NCI-H524 (cell line): Measurements from ENCODE around the gene BRAP.
"Not testable (repeated sequence)": the region's sequence is repeated elsewhere in the genome, so short reads cannot be mapped to it uniquely, and the experiment has no call there.

Experiments used
- DNase-seq, 2 experiments: peaks; one replicate each; lab custom pipeline; 2025; lab: John Stamatoyannopoulos, UW

The BRAP gene

GRCh38 chr12:111607239-111607638 lies 78.5 kb downstream of the BRAP start:
- no peak for DNase-seq

- no peak for DNase-seq
Observed at GRCh38 chr12:111606767-111607230, 79.0 kb downstream of the BRAP start.

GRCh38 chr12:111605911-111606766 lies 79.6 kb downstream of the BRAP start:
- no peak for DNase-seq

- not testable (repeated sequence) for DNase-seq
Observed at GRCh38 chr12:111602857-111603256, 82.9 kb downstream of the BRAP start.

GRCh38 chr12:111602348-111602747 lies 83.4 kb downstream of the BRAP start:
- no peak for DNase-seq

- DNase-seq = not testable (repeated sequence)
Observed at GRCh38 chr12:111600986-111601385, 84.8 kb downstream of the BRAP start.

GRCh38 chr12:111600205-111600642 lies 85.5 kb downstream of the BRAP start:
- no peak for DNase-seq

GRCh38 chr12:111599453-111600204 lies 86.1 kb downstream of the BRAP start:
- DNase-seq = peak; percentile 79 to 87

- DNase-seq = peak in 1 of 2 experiments; percentile 65
Observed at GRCh38 chr12:111598637-111599452, 86.9 kb downstream of the BRAP start, which contains the start of gene ATXN2. TSS of gene ATXN2 (minus strand) at chr12:111599315. CDS start at chr12:111599034, 281 bp downstream.

- peak; percentile 35 to 40 for DNase-seq
Observed at GRCh38 chr12:111597831-111598636, 87.7 kb downstream of the BRAP start.

GRCh38 chr12:111596985-111597830 lies 88.5 kb downstream of the BRAP start:
- peak; percentile 43 to 63 for DNase-seq

- not testable (repeated sequence) for DNase-seq
Observed at GRCh38 chr12:111595341-111595835, 90.4 kb downstream of the BRAP start.
